ENCODE measurements around the gene GFRA4. TPM values are rescaled to one million over a fixed set of nuclear protein-coding genes. Genes with fewer than 3 reads are reported as not detected.

Gene GFRA4
- total and polyA plus RNA-seq, 7 donors, result not detected

DNA sequence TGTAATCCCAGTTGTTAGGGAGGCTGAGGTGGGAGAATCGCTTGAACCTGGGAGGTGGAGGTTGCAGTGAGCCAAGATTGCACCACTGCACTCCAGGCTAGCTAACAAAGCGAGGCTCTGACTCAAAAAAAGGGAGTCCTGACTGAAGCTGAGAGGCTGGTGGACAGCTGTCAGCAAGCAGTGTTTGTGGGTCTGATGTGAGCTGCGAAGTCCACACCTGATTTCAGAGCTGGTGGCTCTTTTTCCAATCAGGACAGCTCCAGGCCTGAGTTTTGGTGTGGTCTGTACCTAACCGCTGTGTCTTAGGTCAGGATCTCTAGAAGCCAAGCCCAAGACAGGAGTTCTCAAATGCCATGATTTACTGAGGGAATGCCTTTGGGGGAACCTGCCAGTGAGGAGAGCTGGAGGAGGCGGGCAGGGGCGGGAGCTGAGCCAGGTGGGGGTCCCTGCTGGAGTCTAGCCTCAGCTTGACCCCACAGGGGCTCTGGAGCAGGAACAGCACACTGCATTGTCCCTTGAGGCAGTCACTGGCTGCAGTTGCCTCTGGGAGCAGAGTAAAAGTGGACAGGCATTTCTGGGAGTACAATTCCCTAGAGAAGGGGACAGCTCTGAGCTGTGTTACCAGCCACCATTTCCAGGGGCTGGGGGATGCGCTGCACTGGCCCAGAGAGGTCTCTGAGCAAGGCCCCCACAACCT is 5.0 kb downstream of the GFRA4 start:
- H3K4me3 ChIP-seq, result no peak overlapping the region
- H3K36me3 ChIP-seq, result no peaks in the 10 kb centered on the region
- H3K27ac ChIP-seq, result no peak overlapping the region
- H3K4me1 ChIP-seq, result peaks cover 0 to 22% (median 12%) of the 10 kb centered on the region in 4 donors
- H3K27me3 ChIP-seq, result peaks cover 13 to 38% (median 25%) of the 10 kb centered on the region in 3 donors
- TF ChIP-seq POLR2AphosphoS5 (IDR thresholded peaks at IDR 0.05) (no peak), EP300 (IDR thresholded peaks at IDR 0.05) (no peak), POLR2A (IDR thresholded peaks at IDR 0.05) (no peak)
- TF ChIP-seq, protein P1, sequence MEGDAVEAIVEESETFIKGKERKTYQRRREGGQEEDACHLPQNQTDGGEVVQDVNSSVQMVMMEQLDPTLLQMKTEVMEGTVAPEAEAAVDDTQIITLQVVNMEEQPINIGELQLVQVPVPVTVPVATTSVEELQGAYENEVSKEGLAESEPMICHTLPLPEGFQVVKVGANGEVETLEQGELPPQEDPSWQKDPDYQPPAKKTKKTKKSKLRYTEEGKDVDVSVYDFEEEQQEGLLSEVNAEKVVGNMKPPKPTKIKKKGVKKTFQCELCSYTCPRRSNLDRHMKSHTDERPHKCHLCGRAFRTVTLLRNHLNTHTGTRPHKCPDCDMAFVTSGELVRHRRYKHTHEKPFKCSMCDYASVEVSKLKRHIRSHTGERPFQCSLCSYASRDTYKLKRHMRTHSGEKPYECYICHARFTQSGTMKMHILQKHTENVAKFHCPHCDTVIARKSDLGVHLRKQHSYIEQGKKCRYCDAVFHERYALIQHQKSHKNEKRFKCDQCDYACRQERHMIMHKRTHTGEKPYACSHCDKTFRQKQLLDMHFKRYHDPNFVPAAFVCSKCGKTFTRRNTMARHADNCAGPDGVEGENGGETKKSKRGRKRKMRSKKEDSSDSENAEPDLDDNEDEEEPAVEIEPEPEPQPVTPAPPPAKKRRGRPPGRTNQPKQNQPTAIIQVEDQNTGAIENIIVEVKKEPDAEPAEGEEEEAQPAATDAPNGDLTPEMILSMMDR (IDR thresholded peaks at IDR 0.05), result no peak
- peak; percentile 39 for DNase-seq
- no peaks in the 10 kb centered on the region for H3K9me3 ChIP-seq
- intact Hi-C loops (cut with DNase I), result no loop called here
- 83 to 92% methylated on average over 7 of the region's 7 CpGs for WGBS, 2 donors

DNA sequence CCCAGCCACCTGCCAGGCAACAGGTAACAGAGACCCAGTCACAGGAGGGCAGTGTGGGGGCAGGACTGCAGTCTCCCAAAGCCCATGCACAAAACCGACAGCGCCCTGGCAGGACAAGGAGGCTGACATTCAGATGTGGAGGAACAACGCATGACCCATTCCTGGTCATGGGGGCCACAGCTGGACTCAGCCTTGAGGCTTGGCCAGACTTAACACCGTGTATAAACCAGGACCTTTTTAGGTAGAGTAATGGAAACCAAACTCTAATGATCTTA is 8.1 kb downstream of the GFRA4 start:
- peaks cover 0 to 5% (median 0%) of the 10 kb centered on the region in 4 donors for H3K36me3 ChIP-seq
- no peak overlapping the region for H3K4me3 ChIP-seq
- H3K27ac ChIP-seq, result no peak overlapping the region
- WGBS, 2 donors, result 87 to 96% methylated on average over 4 of the region's 4 CpGs
- TF ChIP-seq EP300 (IDR thresholded peaks at IDR 0.05), result no peak
- TF ChIP-seq POLR2A (IDR thresholded peaks at IDR 0.05), result no peak
- no peak for TF ChIP-seq POLR2AphosphoS5 (IDR thresholded peaks at IDR 0.05)
- TF ChIP-seq, protein P1 (IDR thresholded peaks at IDR 0.05), result no peak
- H3K9me3 ChIP-seq, result no peaks in the 10 kb centered on the region
- H3K27me3 ChIP-seq, result peaks cover 3 to 12% (median 12%) of the 10 kb centered on the region in 3 donors
- H3K4me1 ChIP-seq, result peaks cover 0 to 9% (median under 1%) of the 10 kb centered on the region in 4 donors
- intact Hi-C loops (cut with DNase I), result no loop called here
- no peak for DNase-seq

DNA sequence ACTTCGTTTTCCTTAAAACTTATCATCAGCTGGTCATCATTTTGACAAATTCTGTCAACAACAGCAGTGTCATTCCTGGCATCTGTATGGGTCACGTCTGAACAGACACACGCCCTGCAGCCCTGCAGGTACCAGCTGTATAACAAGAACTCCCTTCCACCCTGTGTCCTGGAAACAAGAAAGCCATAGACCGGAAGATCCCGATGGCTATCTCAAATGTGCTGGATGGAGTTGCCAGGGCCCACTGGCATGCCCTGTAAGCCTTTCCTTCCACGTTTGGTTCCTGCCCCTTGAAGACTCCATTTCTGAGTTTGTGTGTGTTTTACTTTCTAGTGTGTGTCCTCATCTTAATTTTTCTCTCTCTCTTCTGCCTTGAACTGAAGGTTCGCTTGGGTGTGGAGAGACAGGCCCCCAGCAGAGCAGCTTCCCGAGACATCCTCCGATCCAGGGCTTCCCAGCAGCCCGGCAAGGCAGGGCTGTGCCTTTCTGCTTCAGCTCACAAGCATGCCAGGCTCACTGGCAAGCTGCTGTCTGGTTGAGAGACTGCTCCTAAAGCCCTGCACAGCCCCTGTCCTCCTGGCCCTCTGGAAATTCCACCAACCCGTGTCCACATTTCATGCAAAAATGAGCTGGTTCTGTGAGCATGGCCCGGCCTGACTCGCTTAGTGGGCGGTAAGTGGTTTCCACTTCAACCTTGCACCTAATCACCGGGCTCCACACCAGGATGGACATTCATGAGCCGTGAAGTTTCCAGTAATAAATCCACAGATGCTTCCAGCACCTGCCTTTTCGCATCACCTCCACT is 8.7 kb downstream of the GFRA4 start:
- TF ChIP-seq EP300 (IDR thresholded peaks at IDR 0.05) (no peak), POLR2A (IDR thresholded peaks at IDR 0.05) (no peak), POLR2AphosphoS5 (IDR thresholded peaks at IDR 0.05) (no peak)
- TF ChIP-seq, protein P1 (IDR thresholded peaks at IDR 0.05), result no peak
- Histone ChIP-seq H3K27me3 (peaks cover 0 to 7% (median 7%) of the 10 kb centered on the region in 3 donors), H3K36me3 (peaks cover 0 to 9% (median 0%) of the 10 kb centered on the region in 4 donors), H3K4me3 (no peak overlapping the region), H3K27ac (no peak overlapping the region), H3K4me1 (peaks cover 0 to 9% (median 0%) of the 10 kb centered on the region in 4 donors), H3K9me3 (no peaks in the 10 kb centered on the region)
- intact Hi-C loops (cut with DNase I), result no loop called here
- WGBS, 2 donors, result 76 to 83% methylated on average over 17 of the region's 17 CpGs
- no peak for DNase-seq

DNA sequence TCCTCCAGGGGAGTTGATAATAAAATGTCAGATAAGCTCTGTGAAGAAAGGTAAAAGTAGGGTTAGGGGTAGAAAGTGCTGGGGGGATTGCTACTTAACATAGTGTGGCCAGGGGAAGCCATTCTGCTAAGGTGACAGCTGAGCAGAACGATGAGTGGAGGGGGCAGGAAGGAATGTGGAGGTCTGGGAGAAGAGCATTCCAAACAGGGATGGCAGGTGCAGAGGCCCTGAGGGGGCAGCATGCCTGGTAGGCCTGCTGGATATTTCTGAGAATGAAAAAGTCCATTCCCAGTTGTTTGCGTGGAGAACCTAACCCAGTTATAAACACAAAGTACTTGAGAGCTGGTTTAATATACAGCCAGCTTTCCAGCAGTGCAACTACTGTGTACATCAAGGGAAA is 9.3 kb downstream of the GFRA4 start:
- no peak overlapping the region for H3K4me3 ChIP-seq
- H3K27ac ChIP-seq, result no peak overlapping the region
- intact Hi-C loops (cut with DNase I), result no loop called here
- no peaks in the 10 kb centered on the region for H3K9me3 ChIP-seq
- 55 to 57% methylated on average over 2 of the region's 2 CpGs for WGBS, 2 donors
- H3K4me1 ChIP-seq, result peaks cover 0 to 9% (median 0%) of the 10 kb centered on the region in 4 donors
- peaks cover 0 to 15% (median 0%) of the 10 kb centered on the region in 4 donors for H3K36me3 ChIP-seq
- no peak for DNase-seq
- H3K27me3 ChIP-seq, result peaks cover 0 to under 1% (median under 1%) of the 10 kb centered on the region in 3 donors
- TF ChIP-seq POLR2A (IDR thresholded peaks at IDR 0.05) (no peak), EP300 (IDR thresholded peaks at IDR 0.05) (no peak), POLR2AphosphoS5 (IDR thresholded peaks at IDR 0.05) (no peak)
- TF ChIP-seq, protein P1 (IDR thresholded peaks at IDR 0.05), result no peak

Data from sigmoid colon (tissue), 7 donors.